GM19395 (cell line): ENCODE results near the gene DARS1.
A peak's percentile ranks its signal among the peaks of the same experiment; 100 is the strongest.
"Not testable (repeated sequence)": the region's sequence is repeated elsewhere in the genome, so short reads cannot be mapped to it uniquely, and the experiment has no call there.

Experiments used
- ATAC-seq: cut with Tn5 transposase; IDR thresholded peaks from one replicate; pipeline ENCODE4 v1.9.1; 2021; ENCODE audit warnings: mild to moderate bottlenecking, moderate library complexity; ENCODE audit not compliant: unreplicated experiment

Gene DARS1

DNA sequence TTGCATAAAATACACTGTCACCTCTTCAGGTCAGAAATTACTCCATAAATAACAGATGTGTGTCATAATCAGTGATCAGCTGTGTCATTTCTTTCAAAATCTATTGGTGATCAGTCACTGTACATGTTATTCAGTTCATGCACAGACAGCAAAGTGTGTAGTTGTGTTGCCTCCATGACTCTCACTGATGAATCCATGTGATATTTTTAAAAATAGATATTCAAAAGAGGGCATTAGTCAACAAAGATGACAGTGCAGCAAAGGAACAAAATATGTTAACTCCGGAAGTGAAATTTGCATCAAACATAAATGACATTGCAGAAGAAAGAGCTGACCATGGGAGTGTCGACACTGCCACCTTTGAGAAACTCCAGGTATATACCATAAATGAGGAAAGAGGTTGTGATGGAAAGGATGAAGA lies 92.0 kb downstream of the DARS1 start:
- no peak for ATAC-seq

DNA sequence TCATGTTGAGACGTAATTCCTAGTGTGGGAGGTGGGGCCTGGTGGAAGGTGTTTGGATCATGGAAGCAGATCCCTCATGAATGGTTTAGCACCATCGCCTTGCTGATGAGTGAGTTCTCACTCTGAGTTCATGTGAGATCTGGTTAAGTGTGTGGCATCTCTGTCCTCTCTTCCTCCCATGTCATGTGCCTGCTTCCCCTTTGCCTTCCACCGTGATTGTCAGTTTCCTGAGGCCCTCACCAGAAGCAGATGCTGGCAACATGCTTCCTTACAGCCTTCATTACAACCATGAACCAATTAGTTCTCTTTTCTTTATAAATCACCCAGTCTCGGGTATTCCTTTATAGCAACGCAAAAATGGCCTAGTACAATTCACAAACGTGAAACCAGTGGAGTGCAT lies 94.6 kb downstream of the DARS1 start:
- ATAC-seq: no peak

DNA sequence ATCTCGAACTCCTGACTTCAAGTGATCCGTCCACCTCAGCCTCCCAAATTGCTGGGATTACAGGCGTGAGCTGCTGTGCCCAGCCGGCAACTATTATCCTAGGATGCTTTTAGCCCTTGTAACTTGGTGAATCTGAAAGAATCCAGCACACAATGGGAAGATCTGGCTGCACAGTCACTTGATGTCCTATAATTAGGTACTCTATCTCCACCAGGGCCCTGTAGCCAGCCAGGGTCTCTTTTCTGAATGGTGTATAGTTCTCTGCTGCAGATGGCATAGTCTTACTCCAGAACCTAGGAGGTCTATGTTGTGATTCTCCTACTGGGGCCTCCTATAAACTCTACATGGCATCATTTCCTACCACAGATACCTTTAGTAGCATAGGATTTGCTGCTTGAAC lies 95.3 kb downstream of the DARS1 start:
- no peak for ATAC-seq

DNA sequence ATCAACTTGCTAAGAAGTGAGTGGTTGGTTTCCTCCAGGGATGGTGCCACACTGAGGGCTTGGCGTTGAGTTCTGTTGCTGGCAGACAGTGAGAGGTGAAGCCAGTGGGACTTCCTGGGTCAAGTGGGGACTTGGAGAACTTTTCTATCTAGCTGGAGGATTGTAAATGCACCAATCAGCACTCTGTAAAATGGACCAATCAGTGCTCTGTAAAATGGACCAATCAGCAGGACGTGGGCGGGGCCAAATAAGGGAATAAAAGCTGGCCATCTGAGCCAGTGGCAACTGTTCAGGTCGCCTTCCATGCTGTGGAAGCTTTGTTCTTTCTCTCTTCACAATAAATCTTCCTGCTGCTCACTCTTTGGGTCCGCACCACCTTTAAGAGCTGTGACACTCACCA lies 96.8 kb downstream of the DARS1 start:
- not testable (repeated sequence) for ATAC-seq

DNA sequence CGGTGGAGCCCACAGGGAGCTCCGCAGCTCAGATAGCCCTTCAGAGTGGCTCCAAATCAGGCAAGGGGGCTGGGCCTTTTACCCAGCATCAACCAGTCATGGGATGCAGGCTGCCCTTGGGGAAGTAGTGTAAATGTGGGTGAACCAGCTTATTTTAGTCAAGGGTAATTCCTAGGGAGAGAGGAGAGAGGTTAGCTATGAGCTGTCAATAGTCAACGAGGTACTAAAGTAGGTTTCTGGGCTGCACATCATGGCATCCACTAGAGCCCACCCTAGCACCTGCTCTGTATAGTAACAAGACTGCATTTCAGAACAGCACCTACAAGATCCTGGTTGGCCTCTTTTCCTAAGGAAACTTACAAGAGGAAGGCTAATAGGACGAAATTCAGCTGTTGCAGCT lies 99.7 kb downstream of the DARS1 start:
- no peak for ATAC-seq

DNA sequence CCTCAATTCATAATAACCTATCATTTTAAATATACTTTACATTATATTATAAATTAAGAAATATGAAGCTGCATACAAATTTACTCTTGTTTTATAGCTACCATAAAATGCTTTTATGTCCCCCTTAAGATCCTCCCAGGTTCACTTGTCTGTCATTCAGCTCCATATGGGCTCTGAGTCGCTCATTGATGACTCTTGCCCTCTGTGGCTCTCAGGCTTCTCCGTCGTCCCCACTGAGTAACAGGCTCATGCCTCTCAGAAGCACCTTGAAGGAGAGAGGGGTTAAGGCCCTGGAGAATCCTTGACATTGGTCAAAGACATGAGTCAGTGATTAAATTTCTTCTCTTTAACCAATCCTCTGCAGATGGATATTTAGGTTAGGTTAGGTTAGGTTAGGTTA lies 103.0 kb downstream of the DARS1 start:
- ATAC-seq: no peak

DNA sequence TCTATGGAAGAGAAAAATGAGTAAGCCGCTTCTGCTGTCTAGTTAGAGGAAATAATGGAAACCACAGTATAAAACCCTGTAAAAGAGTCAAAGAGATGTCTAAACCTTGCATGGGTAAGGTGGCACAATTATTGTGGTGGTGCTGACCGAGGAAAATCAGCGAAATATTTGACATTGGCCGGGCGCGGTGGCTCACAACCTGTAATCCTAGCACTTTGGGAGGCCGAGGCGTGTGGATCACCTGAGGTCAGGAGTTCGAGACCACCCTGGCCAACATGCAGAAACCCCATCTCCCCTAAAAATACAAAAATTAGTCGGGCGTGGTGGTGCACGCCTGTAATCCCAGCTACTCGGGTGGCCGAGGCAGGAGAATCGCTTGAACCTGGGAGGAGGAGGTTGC lies 108.7 kb downstream of the DARS1 start:
- not testable (repeated sequence) for ATAC-seq

DNA sequence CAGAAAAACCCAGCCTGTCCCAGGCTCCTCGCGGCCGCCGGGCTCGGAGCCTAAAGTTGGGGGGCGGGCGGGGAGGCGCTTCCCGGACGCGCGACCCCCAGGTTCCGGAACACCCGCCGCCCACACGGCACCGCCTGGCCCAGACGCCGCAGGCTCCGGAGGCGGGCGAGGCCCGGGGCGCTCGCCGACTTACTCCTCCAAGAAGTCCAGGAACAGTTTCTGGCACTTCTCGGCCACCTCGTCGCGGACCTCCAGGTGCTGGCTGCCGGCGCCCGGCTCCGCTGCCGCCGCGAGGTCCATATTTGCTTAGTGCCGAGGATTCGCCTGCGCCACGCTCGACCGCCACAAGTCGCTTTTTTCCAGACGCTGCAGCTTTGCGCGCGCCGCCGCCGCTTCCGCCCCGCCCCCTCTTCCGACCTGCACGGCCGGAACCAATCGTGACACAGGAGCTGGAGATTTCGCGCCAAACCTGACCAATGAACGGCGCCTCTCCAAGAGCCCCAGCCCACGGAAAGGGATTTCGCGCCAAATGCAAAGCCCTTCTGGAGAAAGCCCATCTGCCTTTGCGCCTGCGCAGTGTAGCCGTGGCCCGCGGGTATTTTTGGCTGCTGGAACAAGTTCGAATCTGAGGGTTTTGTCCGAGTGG lies 109.2 kb downstream of the DARS1 start, which contains the start of gene MCM6:
MCM6 (minus strand) TSS at position 378 of the 646 bp plus-strand sequence; CDS start at position 300, 78 bp downstream.
- ATAC-seq: peak; percentile 93

DNA sequence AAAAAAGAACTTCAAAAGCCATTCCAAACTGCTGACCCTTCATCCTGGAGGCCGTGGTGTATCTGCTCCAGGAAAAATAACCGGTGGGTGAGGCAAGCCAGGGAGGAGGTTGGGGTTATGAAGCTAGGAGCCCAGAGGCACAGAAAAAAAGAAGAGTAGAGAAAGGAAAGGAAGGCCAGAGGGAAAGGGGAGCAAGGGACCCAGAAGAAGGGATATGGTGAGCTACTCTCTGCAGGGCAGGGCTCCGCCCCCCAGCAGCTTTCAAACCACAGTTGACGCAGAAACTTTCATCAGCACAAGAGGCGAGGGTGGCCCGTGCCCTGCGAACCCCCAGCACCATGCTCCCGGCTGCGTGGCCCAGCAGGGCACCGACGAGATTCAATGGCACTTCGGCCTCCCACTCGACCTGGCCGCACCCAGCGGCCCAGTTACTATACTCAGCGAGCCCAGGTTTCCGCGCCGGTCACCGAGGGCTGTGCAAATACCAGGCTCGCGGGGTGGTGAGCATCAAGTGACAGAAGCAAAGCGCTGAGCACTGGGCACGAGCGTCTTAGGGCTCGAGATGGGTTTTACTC lies 109.8 kb downstream of the DARS1 start:
- peak; percentile 72 for ATAC-seq

DNA sequence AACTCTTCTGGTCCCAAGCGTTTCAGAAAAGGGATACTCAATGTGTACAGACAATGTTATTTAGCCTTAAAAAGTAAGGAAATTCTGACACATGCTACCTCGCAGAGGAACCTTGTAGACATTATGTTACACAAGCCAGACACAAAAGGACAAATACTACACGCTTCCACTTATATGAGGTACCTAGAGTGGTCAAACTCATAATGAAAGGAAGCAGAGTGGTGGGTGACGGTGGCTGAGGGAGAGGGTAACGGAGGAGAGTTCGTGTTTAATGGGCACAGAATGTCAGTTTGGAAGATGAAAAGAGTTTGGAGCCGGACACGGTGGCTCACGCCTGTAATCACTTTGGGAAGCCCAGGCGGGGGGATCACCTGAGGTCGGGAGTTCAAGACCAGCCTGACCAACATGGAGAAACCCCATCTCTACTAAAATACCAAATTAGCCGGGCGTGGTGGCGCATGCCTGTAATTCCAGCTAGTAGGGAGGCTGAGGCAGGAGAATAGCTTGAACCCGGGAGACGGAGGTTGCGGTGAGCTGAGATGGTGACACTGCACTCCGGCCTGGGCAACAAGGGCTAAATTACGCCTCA lies 110.6 kb downstream of the DARS1 start:
- no peak for ATAC-seq

DNA sequence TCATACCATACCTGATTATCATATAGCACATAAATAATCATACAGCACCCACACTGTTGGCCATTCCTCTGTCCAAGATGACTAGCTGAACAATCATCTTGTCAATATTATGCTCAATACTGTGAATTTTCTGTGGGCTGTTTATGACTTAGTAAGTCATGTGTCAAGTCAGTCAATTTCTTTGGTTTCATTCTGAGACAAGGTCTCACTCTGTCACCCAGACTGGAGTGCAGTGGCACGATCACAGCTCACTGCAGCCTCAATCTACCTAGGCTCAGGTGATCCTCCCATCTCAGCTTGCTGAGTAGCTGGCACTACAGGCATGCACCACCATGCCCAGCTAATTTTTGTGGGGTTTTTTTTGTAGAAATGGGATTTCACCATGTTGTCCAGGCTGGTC lies 114.9 kb downstream of the DARS1 start:
- ATAC-seq: peak; percentile 54

DNA sequence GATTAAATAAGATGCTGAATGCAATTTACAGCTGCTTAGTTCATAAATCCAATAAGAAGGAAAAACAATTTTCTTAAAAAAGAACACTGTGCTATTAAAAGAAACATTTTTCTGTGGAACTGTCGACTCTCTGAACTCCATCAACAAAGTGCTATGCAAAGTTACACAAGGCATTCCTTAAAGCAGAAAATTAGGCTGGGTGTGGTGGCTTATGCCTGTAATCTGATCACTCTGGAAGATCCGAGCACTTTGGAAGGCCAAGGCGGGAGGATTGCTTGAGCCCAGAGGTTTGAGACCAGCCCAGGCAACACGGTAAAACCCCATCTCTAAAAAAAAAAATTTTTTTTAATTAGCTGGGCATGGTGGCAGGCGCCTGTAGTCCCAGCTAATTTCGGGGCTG lies 122.2 kb downstream of the DARS1 start:
- ATAC-seq: no peak

DNA sequence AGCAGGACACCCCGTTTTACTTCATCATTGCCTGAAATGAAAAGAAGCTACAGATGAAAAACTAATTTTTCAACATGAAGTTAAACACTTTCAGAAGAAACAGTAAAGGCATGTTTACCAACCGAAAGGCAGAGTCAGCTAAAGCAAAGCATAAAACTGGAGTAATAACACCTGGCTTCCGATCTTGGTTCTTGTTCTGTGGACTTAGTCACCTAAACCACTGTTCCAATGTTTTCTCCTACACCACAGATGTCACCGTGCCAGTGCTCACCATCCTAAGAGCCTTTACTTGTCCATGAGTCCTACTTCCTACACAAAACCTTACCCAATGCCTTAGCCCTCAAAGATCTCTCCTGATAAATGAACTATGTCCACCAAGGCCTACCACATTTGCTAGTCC lies 122.7 kb downstream of the DARS1 start:
- no peak for ATAC-seq
